ENCODE measurements around the gene MEIS1. TPM values are rescaled to one million over a fixed set of nuclear protein-coding genes. Genes with fewer than 3 reads are reported as not detected.

Gene MEIS1
- total RNA-seq, 2 donors from 2014 or later, result 1.8 to 2.3 TPM

DNA sequence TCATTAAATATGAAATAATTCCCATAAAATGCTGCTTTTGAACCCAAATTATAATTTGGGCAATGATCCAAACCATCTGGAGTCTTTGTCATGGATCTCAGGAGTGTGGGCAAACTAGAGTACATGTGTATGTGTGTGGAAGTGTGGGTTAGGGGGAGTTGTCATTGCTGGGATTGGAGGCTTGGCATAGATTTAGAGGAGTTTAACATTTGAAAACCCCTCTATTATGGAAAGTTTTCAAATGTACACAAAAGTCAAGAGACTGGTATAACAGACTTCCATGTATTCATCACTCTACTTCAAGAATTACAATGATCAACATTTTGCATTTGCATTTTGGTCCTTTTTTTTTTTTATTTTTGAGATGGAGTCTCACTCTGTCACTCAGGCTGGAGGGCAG, 159.1 kb downstream of the MEIS1 start:
- no peaks in the 10 kb centered on the region for H3K36me3 Mint-ChIP-seq (ENCODE audit: low read depth)
- H3K4me1 ChIP-seq (ENCODE audit: control insufficient read depth, insufficient read depth, low read length), result no peaks in the 10 kb centered on the region
- no peaks in the 10 kb centered on the region for H3K4me1 Mint-ChIP-seq
- no peaks in the 10 kb centered on the region for H3K27me3 ChIP-seq (ENCODE audit: control insufficient read depth, insufficient read depth, low read length, poor library complexity, severe bottlenecking)
- peaks cover 2% of the 10 kb centered on the region for H3K27me3 Mint-ChIP-seq (ENCODE audit: insufficient read depth)
- DNase-seq, result no peak
- no peaks in the 10 kb centered on the region for H3K9me3 ChIP-seq (ENCODE audit: control insufficient read depth, low read length)
- no peak for TF ChIP-seq CTCF (conservative IDR thresholded peaks at IDR 0.05)
- no peak overlapping the region for H3K4me3 Mint-ChIP-seq
- H3K9me3 Mint-ChIP-seq, result peaks cover 2% of the 10 kb centered on the region
- H3K27ac ChIP-seq (ENCODE audit: low read depth, low read length), result no peak overlapping the region
- no peak overlapping the region for H3K27ac Mint-ChIP-seq
- no peak overlapping the region for H3K9ac ChIP-seq (ENCODE audit: extremely low read depth, low read length, poor library complexity, severe bottlenecking)
- H3K36me3 ChIP-seq (ENCODE audit: control insufficient read depth, insufficient read depth, low read length), result no peaks in the 10 kb centered on the region
- H3K4me3 ChIP-seq (ENCODE audit: low read length), result no peak overlapping the region

- Mint-ChIP-seq H3K4me1 (no peaks in the 10 kb centered on the region), H3K27me3 (ENCODE audit: insufficient read depth) (peaks cover 3% of the 10 kb centered on the region), H3K9me3 (peaks cover 7% of the 10 kb centered on the region), H3K27ac (no peak overlapping the region), H3K4me3 (no peak overlapping the region), H3K36me3 (ENCODE audit: low read depth) (no peaks in the 10 kb centered on the region)
- no peaks in the 10 kb centered on the region for H3K4me1 ChIP-seq (ENCODE audit: control insufficient read depth, insufficient read depth, low read length)
- H3K9me3 ChIP-seq (ENCODE audit: control insufficient read depth, low read length), result no peaks in the 10 kb centered on the region
- no peak for TF ChIP-seq CTCF (conservative IDR thresholded peaks at IDR 0.05)
- H3K27me3 ChIP-seq (ENCODE audit: control insufficient read depth, insufficient read depth, low read length, poor library complexity, severe bottlenecking), result no peaks in the 10 kb centered on the region
- no peak for DNase-seq
- no peak overlapping the region for H3K9ac ChIP-seq (ENCODE audit: extremely low read depth, low read length, poor library complexity, severe bottlenecking)
- no peak overlapping the region for H3K4me3 ChIP-seq (ENCODE audit: low read length)
- no peak overlapping the region for H3K27ac ChIP-seq (ENCODE audit: low read depth, low read length)
- WGBS, 2 experiments (ENCODE audit: insufficient coverage in 1 of 2, insufficient read length in 1 of 2), result 98 to 100% methylated on average over 1 to 2 of the region's 2 CpGs
- H3K36me3 ChIP-seq (ENCODE audit: control insufficient read depth, insufficient read depth, low read length), result no peaks in the 10 kb centered on the region
Observed at GRCh38 chr2:66595556-66595955, 160.6 kb downstream of the MEIS1 start.

DNA sequence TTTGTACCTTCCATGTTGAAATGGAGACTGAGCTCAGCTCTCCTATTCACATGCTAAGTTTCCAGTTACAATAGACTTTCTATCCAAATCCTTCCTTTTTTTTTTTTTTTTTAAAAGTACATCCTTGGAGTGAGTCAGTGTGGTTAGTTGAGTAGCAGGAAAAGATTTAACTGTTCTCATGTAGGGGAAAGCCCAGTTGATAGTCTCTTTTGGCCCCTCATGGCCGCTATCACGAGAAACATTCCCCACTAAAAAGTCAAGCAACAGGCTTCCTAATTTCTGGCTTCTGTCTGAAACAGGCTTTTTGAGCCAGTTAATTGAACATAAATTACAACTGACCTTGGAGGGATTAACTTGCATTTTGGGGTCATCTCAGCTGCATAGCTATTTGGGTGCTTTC, 161.3 kb downstream of the MEIS1 start:
- Histone ChIP-seq H3K4me1 (ENCODE audit: control insufficient read depth, insufficient read depth, low read length) (no peaks in the 10 kb centered on the region), H3K27me3 (ENCODE audit: control insufficient read depth, insufficient read depth, low read length, poor library complexity, severe bottlenecking) (no peaks in the 10 kb centered on the region), H3K9me3 (ENCODE audit: control insufficient read depth, low read length) (no peaks in the 10 kb centered on the region), H3K4me3 (ENCODE audit: low read length) (no peak overlapping the region), H3K27ac (ENCODE audit: low read depth, low read length) (no peak overlapping the region), H3K36me3 (ENCODE audit: control insufficient read depth, insufficient read depth, low read length) (no peaks in the 10 kb centered on the region), H3K9ac (ENCODE audit: extremely low read depth, low read length, poor library complexity, severe bottlenecking) (no peak overlapping the region)
- H3K27ac Mint-ChIP-seq, result no peak overlapping the region
- no peak for TF ChIP-seq CTCF (conservative IDR thresholded peaks at IDR 0.05)
- no peak overlapping the region for H3K4me3 Mint-ChIP-seq
- WGBS, 2 experiments (ENCODE audit: insufficient coverage in 1 of 2, insufficient read length in 1 of 2), result 60 to 63% methylated on average over 2 of the region's 2 CpGs
- peaks cover 3% of the 10 kb centered on the region for H3K27me3 Mint-ChIP-seq (ENCODE audit: insufficient read depth)
- H3K36me3 Mint-ChIP-seq (ENCODE audit: low read depth), result no peaks in the 10 kb centered on the region
- no peak for DNase-seq
- no peaks in the 10 kb centered on the region for H3K4me1 Mint-ChIP-seq
- H3K9me3 Mint-ChIP-seq, result peaks cover 7% of the 10 kb centered on the region

All from endodermal cell (in vitro differentiated cells).